ENCODE data around the gene ILKAP.

DNA sequence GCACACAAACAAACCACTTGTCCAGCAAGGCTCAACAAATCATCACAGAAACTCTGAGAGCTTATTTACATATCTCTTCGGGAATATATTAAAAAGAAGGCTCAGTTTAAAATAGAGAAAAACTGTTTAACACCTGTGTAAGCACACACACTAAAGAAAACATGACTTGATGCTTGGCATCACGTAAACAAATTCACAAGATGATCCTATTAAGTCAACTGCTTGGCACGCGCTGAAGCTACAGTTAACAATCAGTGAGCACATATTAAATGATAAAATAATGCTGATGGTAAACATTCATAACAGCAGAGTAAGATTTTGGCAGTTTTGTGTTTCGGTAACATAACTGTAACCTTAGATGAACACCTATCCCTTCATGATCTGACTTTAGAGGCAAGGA lies 40.7 kb upstream of the ILKAP start:
- TF ChIP-seq, protein P1, sequence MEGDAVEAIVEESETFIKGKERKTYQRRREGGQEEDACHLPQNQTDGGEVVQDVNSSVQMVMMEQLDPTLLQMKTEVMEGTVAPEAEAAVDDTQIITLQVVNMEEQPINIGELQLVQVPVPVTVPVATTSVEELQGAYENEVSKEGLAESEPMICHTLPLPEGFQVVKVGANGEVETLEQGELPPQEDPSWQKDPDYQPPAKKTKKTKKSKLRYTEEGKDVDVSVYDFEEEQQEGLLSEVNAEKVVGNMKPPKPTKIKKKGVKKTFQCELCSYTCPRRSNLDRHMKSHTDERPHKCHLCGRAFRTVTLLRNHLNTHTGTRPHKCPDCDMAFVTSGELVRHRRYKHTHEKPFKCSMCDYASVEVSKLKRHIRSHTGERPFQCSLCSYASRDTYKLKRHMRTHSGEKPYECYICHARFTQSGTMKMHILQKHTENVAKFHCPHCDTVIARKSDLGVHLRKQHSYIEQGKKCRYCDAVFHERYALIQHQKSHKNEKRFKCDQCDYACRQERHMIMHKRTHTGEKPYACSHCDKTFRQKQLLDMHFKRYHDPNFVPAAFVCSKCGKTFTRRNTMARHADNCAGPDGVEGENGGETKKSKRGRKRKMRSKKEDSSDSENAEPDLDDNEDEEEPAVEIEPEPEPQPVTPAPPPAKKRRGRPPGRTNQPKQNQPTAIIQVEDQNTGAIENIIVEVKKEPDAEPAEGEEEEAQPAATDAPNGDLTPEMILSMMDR (IDR thresholded peaks at IDR 0.05; ENCODE audit: insufficient read depth, low read length, poor library complexity, severe bottlenecking), result no peak
- TF ChIP-seq EZH2phosphoT487 (conservative IDR thresholded peaks at IDR 0.05; ENCODE audit: low read length), result no peak

Data from SU-DHL-6 (cell line).